Measurements from ENCODE around the gene BMP2K. TPM values are rescaled to one million over a fixed set of nuclear protein-coding genes. Genes with fewer than 3 reads are reported as not detected.

The BMP2K gene
- total and polyA plus RNA-seq, 4 donors = 7.1 to 75.4 (median 23.5) TPM

DNA sequence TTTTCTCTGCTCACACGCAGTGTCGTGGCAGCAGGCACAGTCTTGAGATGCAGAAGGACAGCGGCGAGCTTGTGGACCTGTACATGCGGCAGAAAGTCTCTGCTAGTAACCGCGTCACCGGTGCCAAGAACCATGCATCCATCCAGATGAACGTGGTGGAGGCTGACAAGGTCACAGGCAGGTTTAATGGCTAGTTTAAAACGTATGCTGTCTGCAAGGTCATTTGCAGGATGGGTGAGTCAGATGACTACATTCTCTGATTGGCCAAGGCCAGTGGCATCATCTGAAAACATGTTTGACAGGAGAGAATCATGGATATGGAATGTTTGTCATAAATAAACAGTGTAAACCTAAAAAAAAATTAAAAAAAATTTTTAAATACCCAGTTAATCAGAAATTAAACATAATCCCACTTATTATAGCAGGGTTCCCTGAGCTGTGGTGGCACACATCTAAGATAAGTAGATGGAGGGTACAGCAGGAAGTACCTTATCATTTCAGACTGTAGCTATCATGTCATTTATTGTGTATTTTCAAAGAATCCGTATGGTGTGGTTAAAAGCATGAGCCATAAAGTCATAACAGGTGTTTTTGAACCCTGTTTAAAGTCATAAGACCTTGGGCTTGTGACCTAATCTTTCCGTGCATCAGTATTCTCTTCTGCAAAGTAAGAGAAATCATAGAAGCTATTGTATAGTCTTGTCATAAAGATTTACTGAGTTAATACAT lies 7.5 kb upstream of the BMP2K start:
- WGBS, 2 donors = 76 to 77% methylated on average over 12 of the region's 12 CpGs
- Histone ChIP-seq H3K4me1 (ENCODE audit: control insufficient read depth in 1 of 2, insufficient read depth in 2 of 2, low read length in 2 of 2) (no peaks in the 10 kb centered on the region), H3K9me3 (ENCODE audit: control insufficient read depth, low read length) (no peaks in the 10 kb centered on the region), H3K36me3 (ENCODE audit: control insufficient read depth in 1 of 2, insufficient read depth in 2 of 2, low read length in 1 of 2) (no peaks in the 10 kb centered on the region), H3K27me3 (ENCODE audit: control insufficient read depth in 1 of 2, insufficient read depth in 2 of 2, low read length in 1 of 2) (no peaks in the 10 kb centered on the region), H3K27ac (ENCODE audit: low read depth in 1 of 2, low read length in 2 of 2) (no peak overlapping the region), H3K4me3 (ENCODE audit: low read length in 2 of 2) (no peak overlapping the region)
- ATAC-seq (ENCODE audit: low FRiP score) (no peak), DNase-seq (no peak)
- intact Hi-C loops (cut with DNase I) = no loop called here

GRCh38 chr4:78770091-78770642 lies 6.0 kb upstream of the BMP2K start:
- H3K9me3 ChIP-seq (ENCODE audit: control insufficient read depth, low read length) = no peaks in the 10 kb centered on the region
- ATAC-seq (ENCODE audit: low FRiP score) = no peak
- no peak for DNase-seq
- H3K4me1 ChIP-seq (ENCODE audit: control insufficient read depth in 1 of 2, insufficient read depth in 2 of 2, low read length in 2 of 2) = no peaks in the 10 kb centered on the region
- 80 to 87% methylated on average over 3 of the region's 3 CpGs for WGBS, 2 donors
- no peaks in the 10 kb centered on the region for H3K27me3 ChIP-seq (ENCODE audit: control insufficient read depth in 1 of 2, insufficient read depth in 2 of 2, low read length in 1 of 2)
- no peaks in the 10 kb centered on the region for H3K36me3 ChIP-seq (ENCODE audit: control insufficient read depth in 1 of 2, insufficient read depth in 2 of 2, low read length in 1 of 2)
- no peak overlapping the region for H3K27ac ChIP-seq (ENCODE audit: low read depth in 1 of 2, low read length in 2 of 2)
- no peak overlapping the region for H3K4me3 ChIP-seq (ENCODE audit: low read length in 2 of 2)
- intact Hi-C loops (cut with DNase I) = loop anchor here in 1 of 2 donors (10.0 kb wide), 1 partner anchor 155 kb away; no protein-coding TSS in a partner anchor

DNA sequence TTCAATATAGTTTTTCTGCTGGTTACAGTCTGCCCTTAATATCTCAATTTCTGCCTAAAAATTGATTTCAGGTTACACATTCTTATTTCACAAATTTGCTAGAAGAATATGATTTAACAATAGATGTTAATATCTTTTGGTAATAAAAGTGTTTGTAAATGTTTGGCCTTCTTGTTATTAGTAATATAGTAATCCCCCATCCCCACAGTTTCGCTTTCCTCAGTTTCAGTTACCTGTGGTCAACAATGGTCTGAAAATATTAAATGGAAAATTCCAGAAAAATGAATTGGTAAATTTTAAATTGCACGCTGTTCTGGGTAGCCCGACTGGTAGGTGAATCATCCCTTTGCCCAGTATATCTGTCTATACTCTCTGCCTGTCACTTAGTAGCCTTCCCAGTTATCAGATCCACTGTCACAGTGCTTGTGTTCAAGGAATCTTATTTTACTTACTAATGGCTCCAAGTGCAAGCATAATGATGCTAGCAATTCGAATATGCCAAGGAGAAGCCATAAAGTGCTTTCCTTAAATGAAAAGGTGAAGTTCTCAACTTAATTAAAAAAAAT lies 3.5 kb upstream of the BMP2K start:
- 91 to 97% methylated on average over 4 of the region's 4 CpGs for WGBS, 2 donors
- Histone ChIP-seq H3K4me1 (ENCODE audit: control insufficient read depth in 1 of 2, insufficient read depth in 2 of 2, low read length in 2 of 2) (no peaks in the 10 kb centered on the region), H3K27me3 (ENCODE audit: control insufficient read depth in 1 of 2, insufficient read depth in 2 of 2, low read length in 1 of 2) (no peaks in the 10 kb centered on the region), H3K9me3 (ENCODE audit: control insufficient read depth, low read length) (no peaks in the 10 kb centered on the region), H3K4me3 (ENCODE audit: low read length in 2 of 2) (no peak overlapping the region), H3K36me3 (ENCODE audit: control insufficient read depth in 1 of 2, insufficient read depth in 2 of 2, low read length in 1 of 2) (no peaks in the 10 kb centered on the region), H3K27ac (ENCODE audit: low read depth in 1 of 2, low read length in 2 of 2) (no peak overlapping the region)
- intact Hi-C loops (cut with DNase I) = loop anchor here in 1 of 2 donors (10.0 kb wide), 1 partner anchor 158 kb away; no protein-coding TSS in a partner anchor
- ATAC-seq (ENCODE audit: low FRiP score) = no peak
- no peak for DNase-seq

DNA sequence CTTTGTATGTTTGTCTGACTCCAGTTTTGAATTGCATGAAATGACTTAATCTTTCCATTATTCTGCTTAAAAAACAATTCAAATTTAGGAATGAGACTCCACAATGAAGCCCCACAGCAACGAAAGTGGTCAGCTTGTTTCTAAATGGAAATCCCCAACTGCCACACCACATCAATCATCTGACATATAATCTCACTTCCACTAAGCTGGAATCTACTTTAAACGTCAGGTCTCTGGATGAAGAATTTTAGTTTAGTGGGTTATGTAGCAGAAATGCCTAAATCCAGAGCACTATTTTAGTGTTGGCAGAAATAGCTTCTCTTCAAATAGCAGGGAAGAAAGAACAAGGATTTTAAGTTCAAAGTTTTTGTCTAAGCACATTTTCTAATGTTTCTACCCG lies 1.7 kb upstream of the BMP2K start:
- H3K4me3 ChIP-seq (ENCODE audit: low read length in 2 of 2) = no peak overlapping the region
- no peaks in the 10 kb centered on the region for H3K27me3 ChIP-seq (ENCODE audit: control insufficient read depth in 1 of 2, insufficient read depth in 2 of 2, low read length in 1 of 2)
- H3K9me3 ChIP-seq (ENCODE audit: control insufficient read depth, low read length) = no peaks in the 10 kb centered on the region
- DNase-seq (no peak), ATAC-seq (ENCODE audit: low FRiP score) (no peak)
- intact Hi-C loops (cut with DNase I) = loop anchor here in 1 of 2 donors (10.0 kb wide), 1 partner anchor 160 kb away; no protein-coding TSS in a partner anchor
- peaks cover 0 to 2% of the 10 kb centered on the region in 2 donors for H3K4me1 ChIP-seq (ENCODE audit: control insufficient read depth in 1 of 2, insufficient read depth in 2 of 2, low read length in 2 of 2)
- peak overlapping the region in 1 of 2 donors; percentile 3 for H3K27ac ChIP-seq (ENCODE audit: low read depth in 1 of 2, low read length in 2 of 2)
- no peaks in the 10 kb centered on the region for H3K36me3 ChIP-seq (ENCODE audit: control insufficient read depth in 1 of 2, insufficient read depth in 2 of 2, low read length in 1 of 2)
- WGBS, 2 donors = 6 to 7% methylated on average over 3 of the region's 3 CpGs

- ATAC-seq (ENCODE audit: low FRiP score) (peak; percentile 95), DNase-seq (peak; percentile 92 to 95)
- Histone ChIP-seq H3K9me3 (ENCODE audit: control insufficient read depth, low read length) (no peaks in the 10 kb centered on the region), H3K36me3 (ENCODE audit: control insufficient read depth in 1 of 2, insufficient read depth in 2 of 2, low read length in 1 of 2) (no peaks in the 10 kb centered on the region), H3K27ac (ENCODE audit: low read depth in 1 of 2, low read length in 2 of 2) (peak overlapping the region; percentile 77 to 98), H3K27me3 (ENCODE audit: control insufficient read depth in 1 of 2, insufficient read depth in 2 of 2, low read length in 1 of 2) (no peaks in the 10 kb centered on the region), H3K4me3 (ENCODE audit: low read length in 2 of 2) (peak overlapping the region; percentile 95 to 97), H3K4me1 (ENCODE audit: control insufficient read depth in 1 of 2, insufficient read depth in 2 of 2, low read length in 2 of 2) (peaks cover 0 to 2% of the 10 kb centered on the region in 2 donors)
- 0% methylated on average over 39 to 54 of the region's 54 CpGs for WGBS, 2 donors
- intact Hi-C loops (cut with DNase I) = loop anchor here (5.0 to 10.0 kb wide), 3 partner anchors 128 to 161 kb away; no protein-coding TSS in a partner anchor
Observed at GRCh38 chr4:78775303-78776078, 659 bp upstream of the BMP2K start.

GRCh38 chr4:78776729-78777575 lies 802 bp downstream of the BMP2K start:
- no peaks in the 10 kb centered on the region for H3K27me3 ChIP-seq (ENCODE audit: control insufficient read depth in 1 of 2, insufficient read depth in 2 of 2, low read length in 1 of 2)
- ATAC-seq (ENCODE audit: low FRiP score) (no peak), DNase-seq (peak in 1 of 2 donors; percentile 60)
- H3K36me3 ChIP-seq (ENCODE audit: control insufficient read depth in 1 of 2, insufficient read depth in 2 of 2, low read length in 1 of 2) = no peaks in the 10 kb centered on the region
- no peaks in the 10 kb centered on the region for H3K9me3 ChIP-seq (ENCODE audit: control insufficient read depth, low read length)
- intact Hi-C loops (cut with DNase I) = loop anchor here (5.0 to 10.0 kb wide), 3 partner anchors 130 to 162 kb away; no protein-coding TSS in a partner anchor
- 5% methylated on average over 28 of the region's 28 CpGs for WGBS, 2 donors
- H3K4me1 ChIP-seq (ENCODE audit: control insufficient read depth in 1 of 2, insufficient read depth in 2 of 2, low read length in 2 of 2) = peaks cover 0 to 2% of the 10 kb centered on the region in 2 donors
- peak overlapping the region in 1 of 2 donors; percentile 20 for H3K27ac ChIP-seq (ENCODE audit: low read depth in 1 of 2, low read length in 2 of 2)
- H3K4me3 ChIP-seq (ENCODE audit: low read length in 2 of 2) = peak overlapping the region; percentile 95 to 97

DNA sequence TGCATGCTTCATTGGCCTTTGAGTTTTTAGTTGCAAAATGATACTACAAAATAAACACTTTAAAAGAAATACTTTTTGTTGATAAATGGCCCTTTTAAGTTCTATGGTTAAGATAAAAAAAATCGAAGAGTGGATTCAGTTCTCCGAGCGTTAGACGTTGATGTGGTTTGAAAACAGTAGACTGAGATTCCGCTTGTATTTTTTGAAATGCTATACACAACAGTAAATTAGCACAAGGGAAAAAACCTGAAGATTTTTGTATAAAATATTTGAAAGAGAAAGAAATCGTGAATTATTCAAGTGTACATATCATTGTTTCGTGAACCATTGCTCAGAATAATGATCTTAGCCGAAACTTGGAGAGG lies 1.4 kb downstream of the BMP2K start:
- Histone ChIP-seq H3K36me3 (ENCODE audit: control insufficient read depth in 1 of 2, insufficient read depth in 2 of 2, low read length in 1 of 2) (no peaks in the 10 kb centered on the region), H3K27me3 (ENCODE audit: control insufficient read depth in 1 of 2, insufficient read depth in 2 of 2, low read length in 1 of 2) (no peaks in the 10 kb centered on the region), H3K9me3 (ENCODE audit: control insufficient read depth, low read length) (no peaks in the 10 kb centered on the region), H3K4me1 (ENCODE audit: control insufficient read depth in 1 of 2, insufficient read depth in 2 of 2, low read length in 2 of 2) (peaks cover 0 to 2% of the 10 kb centered on the region in 2 donors), H3K4me3 (ENCODE audit: low read length in 2 of 2) (peak overlapping the region in 1 of 2 donors; percentile 97), H3K27ac (ENCODE audit: low read depth in 1 of 2, low read length in 2 of 2) (no peak overlapping the region)
- WGBS, 2 donors = 75 to 80% methylated on average over 8 of the region's 8 CpGs
- DNase-seq (no peak), ATAC-seq (ENCODE audit: low FRiP score) (no peak)
- intact Hi-C loops (cut with DNase I) = loop anchor here (5.0 to 10.0 kb wide), 3 partner anchors 130 to 163 kb away; no protein-coding TSS in a partner anchor
